Trophoblast cell (in vitro differentiated cells and primary cell): ENCODE measurements around the gene SMAD2.

Source experiments
- DNase-seq, 2 donors: peaks; one replicate each; pipeline ENCODE4 v3.0.0-alpha.2; 2016
- H2AFZ ChIP-seq: 2 replicates; pipeline ENCODE4 v1.6.1; 2013; ENCODE audit warnings: low read length, moderate library complexity, mild to moderate bottlenecking; ENCODE audit not compliant: insufficient read depth, poor library complexity
- H2AK5ac ChIP-seq: 2 replicates; pipeline ENCODE4 v1.6.1; 2013; ENCODE audit warnings: mild to moderate bottlenecking, low read length
- H2BK120ac ChIP-seq: 2 replicates; pipeline ENCODE4 v1.6.1; 2013; ENCODE audit warnings: low read length, mild to moderate bottlenecking, moderate library complexity; ENCODE audit not compliant: insufficient read depth, poor library complexity
- H2BK12ac ChIP-seq: 2 replicates; pipeline ENCODE4 v1.6.1; 2013; ENCODE audit warnings: mild to moderate bottlenecking, low read length, moderate library complexity
- H2BK5ac ChIP-seq: 2 replicates; pipeline ENCODE4 v1.6.1; 2013; ENCODE audit warnings: low read length, low read depth, moderate library complexity, mild to moderate bottlenecking; ENCODE audit not compliant: poor library complexity
- H3K14ac ChIP-seq: 2 replicates; pipeline ENCODE4 v1.6.1; 2013; ENCODE audit warnings: mild to moderate bottlenecking, low read length
- H3K18ac ChIP-seq: 2 replicates; pipeline ENCODE4 v1.6.1; 2013; ENCODE audit warnings: mild to moderate bottlenecking, low read length
- H3K23ac ChIP-seq: 2 replicates; pipeline ENCODE4 v1.6.1; 2013; ENCODE audit warnings: low read length
- H3K27ac ChIP-seq: 2 replicates; pipeline ENCODE4 v1.5.1; 2013; ENCODE audit warnings: low read depth, mild to moderate bottlenecking, inconsistent platforms, low read length, moderate library complexity
- H3K27me3 ChIP-seq: 2 replicates; pipeline ENCODE4 v1.6.1; 2013; ENCODE audit warnings: inconsistent platforms, mild to moderate bottlenecking, low read length, moderate library complexity; ENCODE audit not compliant: insufficient read depth
- H3K36me3 ChIP-seq, 2 experiments: 1 replicate in 1 of 2; 2 replicates in 1 of 2; pipeline ENCODE4 v1.6.1; 2013; ENCODE audit warnings: low read length in 2 of 2, mild to moderate bottlenecking in 2 of 2, moderate library complexity in 1 of 2; ENCODE audit not compliant: insufficient read depth in 2 of 2, control insufficient read depth in 1 of 2
- H3K4ac ChIP-seq: 2 replicates; pipeline ENCODE4 v1.6.1; 2013; ENCODE audit warnings: low read depth, mild to moderate bottlenecking, low read length, moderate library complexity
- H3K4me1 ChIP-seq, 2 experiments: 1 replicate in 1 of 2; 2 replicates in 1 of 2; pipeline ENCODE4 v1.6.1; 2013; ENCODE audit warnings: low read length in 2 of 2, mild to moderate bottlenecking in 2 of 2, moderate library complexity in 1 of 2; ENCODE audit not compliant: insufficient read depth in 2 of 2, control insufficient read depth in 1 of 2
- H3K4me2 ChIP-seq: 2 replicates; pipeline ENCODE4 v1.6.1; 2013; ENCODE audit warnings: inconsistent platforms, mild to moderate bottlenecking, low read length, moderate library complexity
- H3K4me3 ChIP-seq: 2 replicates; pipeline ENCODE4 v1.5.1; 2013; ENCODE audit warnings: mild to moderate bottlenecking, low read depth, low read length, inconsistent platforms
- H3K79me1 ChIP-seq: one replicate; pipeline ENCODE4 v1.6.1; 2013; ENCODE audit warnings: low read length
- H3K79me2 ChIP-seq: 2 replicates; pipeline ENCODE4 v1.6.1; 2013; ENCODE audit warnings: low read length, mild to moderate bottlenecking; ENCODE audit not compliant: control insufficient read depth, insufficient read depth, poor library complexity
- H3K9ac ChIP-seq: 2 replicates; pipeline ENCODE4 v1.6.1; 2013; ENCODE audit warnings: mild to moderate bottlenecking, low read length
- H3K9me3 ChIP-seq: 2 replicates; pipeline ENCODE4 v1.6.1; 2013; ENCODE audit warnings: low read depth, mild to moderate bottlenecking, control low read depth, inconsistent platforms, low read length; ENCODE audit not compliant: insufficient read depth
- H4K12ac ChIP-seq: 2 replicates; pipeline ENCODE4 v1.6.1; 2013; ENCODE audit warnings: low read depth, mild to moderate bottlenecking, low read length, moderate library complexity
- H4K8ac ChIP-seq: 2 replicates; pipeline ENCODE4 v1.6.1; 2013; ENCODE audit warnings: low read depth, mild to moderate bottlenecking, low read length, moderate library complexity
- H4K91ac ChIP-seq: one replicate; pipeline ENCODE4 v1.6.1; 2013; ENCODE audit warnings: low read depth, mild to moderate bottlenecking, low read length, moderate library complexity
- WGBS: extraction: QIAGEN DNeasy Blood & Tissue Kit; methylation state at CpG from one replicate; pipeline ENCODE4 v1.1.7; 2013; ENCODE audit warnings: missing lambda C conversion rate; ENCODE audit not compliant: insufficient read length, insufficient coverage; ENCODE audit errors: extremely low coverage; 5-methylcytosine and 5-hydroxymethylcytosine counted together

SMAD2 gene

DNA sequence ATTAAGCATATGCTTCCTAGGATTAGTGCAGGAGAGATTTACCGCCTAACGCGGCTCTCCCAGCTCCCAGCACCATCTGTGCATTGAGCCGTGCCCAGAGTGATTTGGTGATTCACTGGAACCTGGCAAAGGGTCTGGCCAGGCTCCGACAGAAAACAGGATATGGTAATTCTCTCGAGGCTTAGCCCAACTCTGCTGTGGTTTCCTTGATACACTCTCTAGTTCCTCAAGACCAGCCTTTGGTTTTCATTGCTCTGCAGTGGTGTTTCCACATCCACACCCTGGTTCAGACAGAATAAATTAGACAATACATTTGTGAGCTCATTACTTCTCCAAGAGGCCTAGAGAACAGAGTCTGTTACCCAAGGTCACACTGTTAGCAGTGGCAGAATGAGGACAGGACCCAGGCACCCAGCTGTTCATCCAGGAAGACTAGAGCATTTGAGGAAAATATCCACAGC is 23.0 kb upstream of the SMAD2 start:
- H3K9me3 ChIP-seq, result no peaks in the 10 kb centered on the region
- H4K12ac ChIP-seq, result no peak overlapping the region
- no peak overlapping the region for H2BK12ac ChIP-seq
- no peaks in the 10 kb centered on the region for H3K27me3 ChIP-seq
- H3K14ac ChIP-seq, result no peak overlapping the region
- H3K4ac ChIP-seq, result no peak overlapping the region
- no peak overlapping the region for H2BK5ac ChIP-seq
- no peak overlapping the region for H4K91ac ChIP-seq
- H3K79me2 ChIP-seq, result no peaks in the 10 kb centered on the region
- H3K27ac ChIP-seq, result no peak overlapping the region
- peak in 1 of 2 donors; percentile 17 for DNase-seq
- no peaks in the 10 kb centered on the region for H3K36me3 ChIP-seq
- H3K4me1 ChIP-seq, result no peaks in the 10 kb centered on the region
- no peak overlapping the region for H2BK120ac ChIP-seq
- no peak overlapping the region for H3K18ac ChIP-seq
- H2AK5ac ChIP-seq, result no peak overlapping the region
- no CpG with 5 or more reads among the region's 6 CpGs for WGBS
- no peak overlapping the region for H3K9ac ChIP-seq
- no peak overlapping the region for H3K23ac ChIP-seq
- H3K4me3 ChIP-seq, result no peak overlapping the region
- no peak overlapping the region for H3K4me2 ChIP-seq
- no peaks in the 10 kb centered on the region for H3K79me1 ChIP-seq
- H2AFZ ChIP-seq, result no peak overlapping the region
- H4K8ac ChIP-seq, result no peak overlapping the region

DNA sequence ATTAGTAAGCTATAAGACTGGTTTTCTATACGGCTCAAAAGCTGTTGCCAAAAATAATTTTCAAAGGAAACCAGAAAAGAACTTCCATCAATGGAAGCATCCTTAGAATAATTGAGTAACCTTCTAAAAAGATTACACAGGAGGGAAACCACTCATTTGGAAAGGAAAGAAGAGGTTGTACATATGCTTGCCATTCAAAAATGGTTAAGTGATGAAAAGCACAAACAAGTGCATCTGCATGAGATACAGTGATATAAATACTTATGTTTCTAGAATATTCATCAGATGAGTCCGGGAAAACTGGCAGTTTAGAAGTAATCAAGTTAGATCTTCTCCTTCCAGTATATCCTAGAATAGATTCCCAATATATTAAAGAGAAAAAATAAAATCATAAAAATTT is 20.1 kb upstream of the SMAD2 start:
- Histone ChIP-seq H4K91ac (no peak overlapping the region), H3K4me3 (no peak overlapping the region), H2BK120ac (no peak overlapping the region), H3K18ac (no peak overlapping the region), H3K23ac (no peak overlapping the region), H3K14ac (no peak overlapping the region), H2BK5ac (no peak overlapping the region), H3K9ac (no peak overlapping the region), H3K27ac (no peak overlapping the region), H2AFZ (no peak overlapping the region), H3K79me1 (no peaks in the 10 kb centered on the region), H3K27me3 (no peaks in the 10 kb centered on the region), H3K79me2 (no peaks in the 10 kb centered on the region), H3K4me1 (no peaks in the 10 kb centered on the region), H2BK12ac (no peak overlapping the region), H3K4me2 (no peak overlapping the region), H4K12ac (no peak overlapping the region), H2AK5ac (no peak overlapping the region), H3K9me3 (no peaks in the 10 kb centered on the region), H3K36me3 (no peaks in the 10 kb centered on the region), H4K8ac (no peak overlapping the region), H3K4ac (no peak overlapping the region)
- no CpG with 5 or more reads among the region's 2 CpGs for WGBS
- no peak for DNase-seq

DNA sequence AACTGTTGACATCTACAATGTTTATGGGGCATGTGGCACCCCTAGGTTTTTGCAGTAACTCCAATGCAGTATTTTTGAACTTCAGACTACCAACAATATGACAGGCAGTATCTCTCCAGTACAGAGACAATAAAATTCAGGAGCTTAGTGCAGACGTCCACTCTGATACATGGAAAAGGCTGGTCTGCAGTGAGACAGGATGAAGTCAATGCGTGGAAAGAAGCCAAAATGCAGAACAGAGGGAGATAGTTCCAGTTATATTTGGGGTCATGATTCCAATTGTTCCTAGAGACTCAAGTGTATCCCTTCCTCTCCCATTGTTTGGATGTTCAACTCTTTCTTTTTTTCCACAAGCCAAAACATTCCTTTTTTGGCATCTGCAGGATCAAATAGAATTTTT is 18.7 kb upstream of the SMAD2 start:
- Histone ChIP-seq H2BK12ac (no peak overlapping the region), H3K4me3 (no peak overlapping the region), H2BK5ac (no peak overlapping the region), H3K27ac (no peak overlapping the region), H3K4me1 (no peaks in the 10 kb centered on the region), H3K36me3 (no peaks in the 10 kb centered on the region), H3K18ac (no peak overlapping the region), H4K12ac (no peak overlapping the region), H3K14ac (no peak overlapping the region), H3K4me2 (no peak overlapping the region), H4K91ac (no peak overlapping the region), H3K9me3 (no peaks in the 10 kb centered on the region), H2AFZ (no peak overlapping the region), H3K9ac (no peak overlapping the region), H3K4ac (no peak overlapping the region), H2AK5ac (no peak overlapping the region), H2BK120ac (no peak overlapping the region), H3K79me2 (no peaks in the 10 kb centered on the region), H3K79me1 (no peaks in the 10 kb centered on the region), H4K8ac (no peak overlapping the region), H3K27me3 (no peaks in the 10 kb centered on the region), H3K23ac (no peak overlapping the region)
- no CpG with 5 or more reads among the region's 2 CpGs for WGBS
- DNase-seq, result no peak

DNA sequence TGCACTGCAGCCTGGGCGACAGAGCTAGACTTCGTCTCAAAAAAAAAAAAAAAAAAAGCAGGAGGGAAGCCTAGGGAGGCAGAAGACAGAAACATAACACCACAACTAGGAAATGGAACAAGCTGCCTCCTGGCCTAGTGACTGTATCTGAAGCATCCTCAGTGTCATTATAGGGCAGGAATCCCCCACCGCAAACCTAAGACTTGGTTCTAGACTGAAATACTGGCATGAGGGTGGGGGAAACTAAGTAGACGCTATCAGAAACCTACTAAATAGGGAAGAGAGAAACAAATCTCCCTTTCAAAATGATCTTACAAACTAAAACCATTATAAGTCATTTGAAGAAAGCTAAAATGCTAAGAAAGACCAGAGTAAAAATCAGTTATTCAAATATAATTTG is 16.4 kb upstream of the SMAD2 start:
- no peaks in the 10 kb centered on the region for H3K4me1 ChIP-seq
- H2BK120ac ChIP-seq, result no peak overlapping the region
- no peaks in the 10 kb centered on the region for H3K79me1 ChIP-seq
- H3K9me3 ChIP-seq, result no peaks in the 10 kb centered on the region
- no CpG with 5 or more reads among the region's 4 CpGs for WGBS
- H2BK12ac ChIP-seq, result no peak overlapping the region
- no peak overlapping the region for H2AK5ac ChIP-seq
- no peak overlapping the region for H2BK5ac ChIP-seq
- H3K36me3 ChIP-seq, result no peaks in the 10 kb centered on the region
- no peak overlapping the region for H3K9ac ChIP-seq
- no peak overlapping the region for H3K23ac ChIP-seq
- H3K4me3 ChIP-seq, result no peak overlapping the region
- no peak overlapping the region for H3K27ac ChIP-seq
- no peak overlapping the region for H4K12ac ChIP-seq
- no peaks in the 10 kb centered on the region for H3K79me2 ChIP-seq
- no peak overlapping the region for H2AFZ ChIP-seq
- no peak overlapping the region for H3K4me2 ChIP-seq
- no peak overlapping the region for H3K14ac ChIP-seq
- H3K4ac ChIP-seq, result no peak overlapping the region
- H3K27me3 ChIP-seq, result no peaks in the 10 kb centered on the region
- no peak overlapping the region for H4K91ac ChIP-seq
- no peak for DNase-seq
- no peak overlapping the region for H3K18ac ChIP-seq
- no peak overlapping the region for H4K8ac ChIP-seq
